Epithelial cell of proximal tubule (primary cell): Measurements from ENCODE around the gene LTN1. TPM values are rescaled to one million over a fixed set of nuclear protein-coding genes. Genes with fewer than 3 reads are reported as not detected.
"Not testable (repeated sequence)": the region's sequence is repeated elsewhere in the genome, so short reads cannot be mapped to it uniquely, and the experiment has no call there.

Experiments used
- DNase-seq: peaks from one replicate; pipeline ENCODE4 v3.0.0-alpha.2; 2011; ENCODE audit warnings: low read depth
- H3K4me3 ChIP-seq: 2 replicates; pipeline ENCODE4 v1.5.1; 2011; ENCODE audit warnings: low read depth, mild to moderate bottlenecking, low read length
- total RNA-seq: library from RNA; depleted of rRNA; stranded (reverse); fragments of >200 nt; gene quantifications from 2 replicates; pipeline ENCODE4 v1.2.3, GENCODE V29; 2015
- TF ChIP-seq, protein P1 (sequence below): conservative IDR thresholded peaks from 2 replicates; pipeline ENCODE4 v1.5.1; 2012; ENCODE audit warnings: low read depth, mild to moderate bottlenecking, low read length

LTN1 gene
- total RNA-seq, 1 donor from 2014 or later, result 21.4 TPM

- TF ChIP-seq, protein P1, sequence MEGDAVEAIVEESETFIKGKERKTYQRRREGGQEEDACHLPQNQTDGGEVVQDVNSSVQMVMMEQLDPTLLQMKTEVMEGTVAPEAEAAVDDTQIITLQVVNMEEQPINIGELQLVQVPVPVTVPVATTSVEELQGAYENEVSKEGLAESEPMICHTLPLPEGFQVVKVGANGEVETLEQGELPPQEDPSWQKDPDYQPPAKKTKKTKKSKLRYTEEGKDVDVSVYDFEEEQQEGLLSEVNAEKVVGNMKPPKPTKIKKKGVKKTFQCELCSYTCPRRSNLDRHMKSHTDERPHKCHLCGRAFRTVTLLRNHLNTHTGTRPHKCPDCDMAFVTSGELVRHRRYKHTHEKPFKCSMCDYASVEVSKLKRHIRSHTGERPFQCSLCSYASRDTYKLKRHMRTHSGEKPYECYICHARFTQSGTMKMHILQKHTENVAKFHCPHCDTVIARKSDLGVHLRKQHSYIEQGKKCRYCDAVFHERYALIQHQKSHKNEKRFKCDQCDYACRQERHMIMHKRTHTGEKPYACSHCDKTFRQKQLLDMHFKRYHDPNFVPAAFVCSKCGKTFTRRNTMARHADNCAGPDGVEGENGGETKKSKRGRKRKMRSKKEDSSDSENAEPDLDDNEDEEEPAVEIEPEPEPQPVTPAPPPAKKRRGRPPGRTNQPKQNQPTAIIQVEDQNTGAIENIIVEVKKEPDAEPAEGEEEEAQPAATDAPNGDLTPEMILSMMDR, result peak; percentile 12
- peak within 1 kb of the TSS; percentile 86 for H3K4me3 ChIP-seq
- DNase-seq, result peak; percentile 96
Measured at GRCh38 chr21:29024474-29025327, 32.0 kb upstream of the LTN1 start, which contains the start of gene USP16. USP16 (plus strand) TSS chr21:29024668; CDS start chr21:29027914, 3,246 bp downstream.

DNA sequence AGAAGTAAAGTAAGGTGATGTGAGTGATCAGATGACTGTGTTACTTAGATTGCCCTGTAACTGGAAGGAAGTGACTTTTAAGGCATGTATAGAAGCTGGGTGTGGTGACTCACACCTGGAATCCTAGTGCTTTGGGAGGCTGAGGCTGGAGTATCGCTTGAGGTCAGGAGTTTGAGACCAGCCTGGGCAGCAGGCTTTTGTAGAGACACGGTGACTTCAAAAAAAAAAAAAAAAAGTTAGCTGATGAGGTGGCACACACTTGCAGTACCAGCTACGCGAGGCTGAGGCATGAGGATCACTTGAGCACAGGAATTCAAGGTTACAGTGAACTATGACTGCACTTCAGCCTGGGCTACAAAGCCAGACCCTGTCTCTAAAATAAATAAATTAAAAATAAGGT is 29.5 kb upstream of the LTN1 start:
- no peak for DNase-seq
- TF ChIP-seq, protein P1, result no peak
- H3K4me3 ChIP-seq, result no peak overlapping the region

GRCh38 chr21:29018540-29018939 is 25.9 kb upstream of the LTN1 start:
- DNase-seq, result no peak
- TF ChIP-seq, protein P1, result no peak
- peak overlapping the region; percentile 75 for H3K4me3 ChIP-seq

DNA sequence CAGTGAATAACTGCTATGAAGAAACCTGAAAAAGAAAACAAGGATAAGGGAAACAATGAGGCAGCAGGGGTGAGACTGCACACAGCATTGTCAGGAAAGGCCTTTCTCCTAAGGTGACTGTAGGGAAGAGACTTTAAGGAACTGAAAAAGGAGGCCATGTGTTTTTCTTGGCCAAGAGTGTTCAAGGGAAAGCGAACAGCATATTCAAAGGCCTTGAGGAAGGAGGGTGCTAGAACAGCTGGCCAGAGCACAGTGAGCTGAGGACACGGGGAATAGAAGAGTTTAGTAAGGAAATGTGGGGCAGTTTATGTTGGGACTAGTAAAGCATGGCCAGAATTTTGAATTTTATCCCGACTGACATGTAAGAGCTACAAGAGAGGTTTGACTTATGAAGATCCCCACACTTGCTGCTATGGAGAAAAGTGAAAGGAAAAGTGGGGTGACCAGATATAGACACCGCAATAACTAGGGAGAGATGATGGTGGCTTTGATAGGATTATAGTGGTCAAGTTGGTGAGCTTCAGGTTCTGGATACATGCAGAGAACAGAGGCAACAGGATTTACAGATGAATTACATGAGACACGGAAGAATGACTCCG is 25.1 kb upstream of the LTN1 start:
- TF ChIP-seq, protein P1, result no peak
- no peak for DNase-seq
- peak overlapping the region; percentile 75 for H3K4me3 ChIP-seq

DNA sequence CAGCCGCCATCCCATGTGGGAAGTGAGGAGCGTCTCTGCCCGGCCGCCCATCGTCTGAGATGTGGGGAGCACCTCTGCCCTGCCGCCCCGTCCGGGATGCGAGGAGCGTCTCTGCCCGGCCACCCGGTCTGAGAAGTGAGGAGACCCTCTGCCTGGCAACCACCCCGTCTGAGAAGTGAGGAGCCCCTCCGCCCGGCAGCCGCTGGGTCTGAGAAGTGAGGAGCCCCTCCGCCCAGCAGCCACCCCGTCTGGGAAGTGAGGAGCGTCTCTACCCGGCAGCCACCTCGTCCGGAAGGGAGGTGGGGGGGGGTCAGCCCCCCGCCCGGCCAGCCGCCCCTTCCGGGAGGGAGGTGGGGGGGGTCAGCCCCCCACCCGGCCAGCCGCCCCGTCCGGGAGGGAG is 18.6 kb upstream of the LTN1 start:
- H3K4me3 ChIP-seq, DNase-seq: not testable (repeated sequence)

GRCh38 chr21:29008367-29008766 is 15.7 kb upstream of the LTN1 start:
- H3K4me3 ChIP-seq, result no peak overlapping the region
- TF ChIP-seq, protein P1, result no peak
- DNase-seq, result no peak

GRCh38 chr21:29007810-29008209 is 15.1 kb upstream of the LTN1 start:
- DNase-seq, result no peak
- TF ChIP-seq, protein P1, result no peak
- H3K4me3 ChIP-seq, result no peak overlapping the region
